HepG2 (cell line): ENCODE data around the gene TTLL13. TPM values are rescaled to one million over a fixed set of nuclear protein-coding genes. Genes with fewer than 3 reads are reported as not detected.
A peak's percentile ranks its signal among the peaks of the same experiment; 100 is the strongest.

Experiments
- BCL3 ChIP-seq: sonication (generic); formaldehyde crosslinking; IDR thresholded peaks from 2 replicates; pipeline ENCODE4 v1.5.1; 2020; ENCODE audit warnings: mild to moderate bottlenecking, missing genetic modification reagents, moderate library complexity
- BRD4 ChIP-seq: sonication (generic); formaldehyde crosslinking; IDR thresholded peaks from 2 replicates; pipeline ENCODE4 v1.4.0; 2020; ENCODE audit warnings: missing genetic modification reagents
- FOSL2 ChIP-seq: sonication (generic); formaldehyde crosslinking; IDR thresholded peaks from 2 replicates; pipeline ENCODE4 v1.4.0; 2020; ENCODE audit warnings: missing genetic modification reagents
- HOXA3 ChIP-seq: sonication (generic); formaldehyde crosslinking; IDR thresholded peaks from 2 replicates; pipeline ENCODE4 v1.5.0; 2020; ENCODE audit warnings: missing genetic modification reagents
- MIER2 ChIP-seq: IDR thresholded peaks from 2 replicates; pipeline ENCODE4 v1.6.1; 2016; ENCODE audit warnings: missing biosample characterization, missing genetic modification reagents
- SYNCRIP ChIP-seq: fragments of 200-400 bp; formaldehyde crosslinking; IDR thresholded peaks from 2 replicates; pipeline ENCODE4 v1.6.1; 2018; ENCODE audit warnings: mild to moderate bottlenecking, low read depth, low read length; ENCODE audit not compliant: insufficient read depth
- TARDBP ChIP-seq: sonication (generic); formaldehyde crosslinking; IDR thresholded peaks from 2 replicates; pipeline ENCODE4 v1.8.0; 2022; ENCODE audit warnings: mild to moderate bottlenecking, missing genetic modification reagents
- TFDP2 ChIP-seq: sonication (generic); formaldehyde crosslinking; IDR thresholded peaks from 2 replicates; pipeline ENCODE4 v1.4.0; 2020; ENCODE audit warnings: missing genetic modification reagents
- TOPORS ChIP-seq: sonication (generic); formaldehyde crosslinking; IDR thresholded peaks from 2 replicates; pipeline ENCODE4 v1.8.0; 2023; ENCODE audit warnings: mild to moderate bottlenecking, missing genetic modification reagents
- ZNF138 ChIP-seq: sonication (generic); formaldehyde crosslinking; IDR thresholded peaks from 2 replicates; pipeline ENCODE4 v1.5.0; 2020; ENCODE audit warnings: mild to moderate bottlenecking, low read depth, missing genetic modification reagents
- ZNF430 ChIP-seq: sonication (generic); formaldehyde crosslinking; IDR thresholded peaks from 2 replicates; pipeline ENCODE4 v1.9.0; 2021; ENCODE audit warnings: mild to moderate bottlenecking, missing genetic modification reagents
- ZNF496 ChIP-seq: sonication (generic); formaldehyde crosslinking; IDR thresholded peaks from 2 replicates; pipeline ENCODE4 v1.8.1; 2023; ENCODE audit warnings: mild to moderate bottlenecking, moderate library complexity, missing genetic modification reagents; ENCODE audit not compliant: insufficient replicate concordance
- ZNF513 ChIP-seq: sonication (generic); formaldehyde crosslinking; conservative IDR thresholded peaks from 2 replicates; pipeline ENCODE4 v1.5.0; 2020; ENCODE audit warnings: missing genetic modification reagents
- polyA plus RNA-seq, 8 experiments: library from polyadenylated mRNA; depleted of rRNA in 3 of 8; stranded (reverse) in 7 of 8; unstranded in 1 of 8; fragments of >200 nt; fragmentation: Illumina TruSeq in 4 of 8; extraction: Trizol in 4 of 8; gene quantifications; 2 replicates each; pipeline versions ENCODE4 v1.2.1 to v1.2.3, GENCODE V29; 2011 to 2016; ENCODE audit warnings: low read depth in 4 of 8, missing spikeins in 1 of 8, mixed read lengths in 1 of 8; ENCODE audit not compliant: insufficient read depth in 1 of 8
- total RNA-seq, 5 experiments: library from RNA; depleted of rRNA; stranded (reverse); fragments of >200 nt; fragmentation: Illumina TruSeq; extraction: Trizol; gene quantifications; 2 replicates each; pipeline ENCODE4 v1.2.3, GENCODE V29; 2016; ENCODE audit warnings: low read depth in 1 of 5
- TF ChIP-seq, protein P1 (sequence below): sonication (generic); formaldehyde crosslinking; IDR thresholded peaks from 2 replicates; pipeline ENCODE4 v1.4.0; 2020; ENCODE audit warnings: low read depth, mild to moderate bottlenecking, missing genetic modification reagents
- TF ChIP-seq, protein P2 (sequence below): sonication (generic); formaldehyde crosslinking; IDR thresholded peaks from 2 replicates; pipeline ENCODE4 v1.4.0; 2020; ENCODE audit warnings: missing genetic modification reagents

TTLL13 gene
- total and polyA plus RNA-seq, 2 of the 13 experiments (the other 11 are each of a cell fraction or from before 2014, with no cell fraction given) = 0.07 to 0.29 TPM

DNA sequence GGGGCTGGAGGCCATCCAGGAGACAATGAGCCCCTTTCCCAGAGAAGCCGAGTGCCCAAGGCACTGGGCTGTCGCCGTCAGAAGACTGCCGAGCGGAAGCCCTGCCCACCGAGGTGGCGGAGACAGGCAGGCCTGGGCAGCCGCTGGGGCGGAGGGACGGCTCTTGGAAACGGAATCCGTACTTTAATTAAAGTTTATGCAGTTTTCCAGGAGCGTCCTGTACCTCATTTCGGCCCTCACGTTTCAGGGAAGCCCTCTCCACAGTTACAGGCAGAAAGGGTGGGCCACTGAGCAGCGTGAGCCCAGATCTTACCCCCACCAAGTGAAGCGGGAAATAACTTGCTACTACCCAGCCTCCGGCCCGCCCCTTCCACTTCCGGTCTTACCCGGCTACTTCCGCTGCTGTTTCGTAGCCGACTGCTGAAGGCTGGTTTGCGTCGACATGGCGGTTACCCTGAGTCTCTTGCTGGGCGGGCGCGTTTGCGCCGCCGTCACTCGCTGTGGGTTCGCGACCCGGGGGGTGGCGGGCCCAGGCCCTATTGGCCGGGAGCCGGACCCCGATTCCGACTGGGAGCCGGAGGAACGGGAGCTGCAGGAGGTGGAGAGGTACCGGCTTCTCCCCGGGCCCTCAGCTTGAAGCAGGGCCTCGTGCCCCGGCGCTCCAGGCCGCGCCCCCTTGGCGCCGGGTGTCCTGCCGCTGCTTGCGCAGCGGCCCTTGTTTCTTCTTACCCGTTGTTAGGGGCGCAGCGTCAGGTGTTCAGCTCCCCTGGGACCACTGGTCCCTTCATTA lies 16.1 kb downstream of the TTLL13 start, which contains the start of gene NGRN (continued):
- TF ChIP-seq, protein P1, sequence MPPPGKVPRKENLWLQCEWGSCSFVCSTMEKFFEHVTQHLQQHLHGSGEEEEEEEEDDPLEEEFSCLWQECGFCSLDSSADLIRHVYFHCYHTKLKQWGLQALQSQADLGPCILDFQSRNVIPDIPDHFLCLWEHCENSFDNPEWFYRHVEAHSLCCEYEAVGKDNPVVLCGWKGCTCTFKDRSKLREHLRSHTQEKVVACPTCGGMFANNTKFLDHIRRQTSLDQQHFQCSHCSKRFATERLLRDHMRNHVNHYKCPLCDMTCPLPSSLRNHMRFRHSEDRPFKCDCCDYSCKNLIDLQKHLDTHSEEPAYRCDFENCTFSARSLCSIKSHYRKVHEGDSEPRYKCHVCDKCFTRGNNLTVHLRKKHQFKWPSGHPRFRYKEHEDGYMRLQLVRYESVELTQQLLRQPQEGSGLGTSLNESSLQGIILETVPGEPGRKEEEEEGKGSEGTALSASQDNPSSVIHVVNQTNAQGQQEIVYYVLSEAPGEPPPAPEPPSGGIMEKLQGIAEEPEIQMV (CRISPR knock-in tag) = no peak; the same call in none of the 2 replicates
- TF ChIP-seq BRD4 (CRISPR knock-in tag) (peak; percentile 66), TFDP2 (peak; percentile 90), FOSL2 (CRISPR knock-in tag) (peak; percentile 37), ZNF138 (CRISPR knock-in tag) (0 out of 2 replicates have a peak, but pooled peaks have one; percentile 28), SYNCRIP (no peak), BCL3 (peak; percentile 95), TOPORS (CRISPR knock-in tag) (peak; percentile 79; the same call in 1 of the 2 replicates), HOXA3 (CRISPR knock-in tag) (peak; percentile 81), MIER2 (CRISPR knock-in tag) (no peak; the same call in 1 of the 2 replicates), ZNF496 (CRISPR knock-in tag) (no peak), TARDBP (CRISPR knock-in tag) (peak; percentile 77), ZNF513 (no peak), ZNF430 (CRISPR knock-in tag) (peak; percentile 94)
- TF ChIP-seq, protein P2, sequence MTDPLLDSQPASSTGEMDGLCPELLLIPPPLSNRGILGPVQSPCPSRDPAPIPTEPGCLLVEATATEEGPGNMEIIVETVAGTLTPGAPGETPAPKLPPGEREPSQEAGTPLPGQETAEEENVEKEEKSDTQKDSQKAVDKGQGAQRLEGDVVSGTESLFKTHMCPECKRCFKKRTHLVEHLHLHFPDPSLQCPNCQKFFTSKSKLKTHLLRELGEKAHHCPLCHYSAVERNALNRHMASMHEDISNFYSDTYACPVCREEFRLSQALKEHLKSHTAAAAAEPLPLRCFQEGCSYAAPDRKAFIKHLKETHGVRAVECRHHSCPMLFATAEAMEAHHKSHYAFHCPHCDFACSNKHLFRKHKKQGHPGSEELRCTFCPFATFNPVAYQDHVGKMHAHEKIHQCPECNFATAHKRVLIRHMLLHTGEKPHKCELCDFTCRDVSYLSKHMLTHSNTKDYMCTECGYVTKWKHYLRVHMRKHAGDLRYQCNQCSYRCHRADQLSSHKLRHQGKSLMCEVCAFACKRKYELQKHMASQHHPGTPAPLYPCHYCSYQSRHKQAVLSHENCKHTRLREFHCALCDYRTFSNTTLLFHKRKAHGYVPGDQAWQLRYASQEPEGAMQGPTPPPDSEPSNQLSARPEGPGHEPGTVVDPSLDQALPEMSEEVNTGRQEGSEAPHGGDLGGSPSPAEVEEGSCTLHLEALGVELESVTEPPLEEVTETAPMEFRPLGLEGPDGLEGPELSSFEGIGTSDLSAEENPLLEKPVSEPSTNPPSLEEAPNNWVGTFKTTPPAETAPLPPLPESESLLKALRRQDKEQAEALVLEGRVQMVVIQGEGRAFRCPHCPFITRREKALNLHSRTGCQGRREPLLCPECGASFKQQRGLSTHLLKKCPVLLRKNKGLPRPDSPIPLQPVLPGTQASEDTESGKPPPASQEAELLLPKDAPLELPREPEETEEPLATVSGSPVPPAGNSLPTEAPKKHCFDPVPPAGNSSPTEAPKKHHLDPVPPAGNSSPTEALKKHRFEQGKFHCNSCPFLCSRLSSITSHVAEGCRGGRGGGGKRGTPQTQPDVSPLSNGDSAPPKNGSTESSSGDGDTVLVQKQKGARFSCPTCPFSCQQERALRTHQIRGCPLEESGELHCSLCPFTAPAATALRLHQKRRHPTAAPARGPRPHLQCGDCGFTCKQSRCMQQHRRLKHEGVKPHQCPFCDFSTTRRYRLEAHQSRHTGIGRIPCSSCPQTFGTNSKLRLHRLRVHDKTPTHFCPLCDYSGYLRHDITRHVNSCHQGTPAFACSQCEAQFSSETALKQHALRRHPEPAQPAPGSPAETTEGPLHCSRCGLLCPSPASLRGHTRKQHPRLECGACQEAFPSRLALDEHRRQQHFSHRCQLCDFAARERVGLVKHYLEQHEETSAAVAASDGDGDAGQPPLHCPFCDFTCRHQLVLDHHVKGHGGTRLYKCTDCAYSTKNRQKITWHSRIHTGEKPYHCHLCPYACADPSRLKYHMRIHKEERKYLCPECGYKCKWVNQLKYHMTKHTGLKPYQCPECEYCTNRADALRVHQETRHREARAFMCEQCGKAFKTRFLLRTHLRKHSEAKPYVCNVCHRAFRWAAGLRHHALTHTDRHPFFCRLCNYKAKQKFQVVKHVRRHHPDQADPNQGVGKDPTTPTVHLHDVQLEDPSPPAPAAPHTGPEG (CRISPR knock-in tag) = peak; percentile 24; the same call in 1 of the 2 replicates
